NCI-H1092 (cell line): ENCODE measurements around the gene PPP2R3A.

Experiments used
- DNase-seq: peaks from one replicate; lab custom pipeline; 2025; lab: John Stamatoyannopoulos, UW

PPP2R3A gene

DNA sequence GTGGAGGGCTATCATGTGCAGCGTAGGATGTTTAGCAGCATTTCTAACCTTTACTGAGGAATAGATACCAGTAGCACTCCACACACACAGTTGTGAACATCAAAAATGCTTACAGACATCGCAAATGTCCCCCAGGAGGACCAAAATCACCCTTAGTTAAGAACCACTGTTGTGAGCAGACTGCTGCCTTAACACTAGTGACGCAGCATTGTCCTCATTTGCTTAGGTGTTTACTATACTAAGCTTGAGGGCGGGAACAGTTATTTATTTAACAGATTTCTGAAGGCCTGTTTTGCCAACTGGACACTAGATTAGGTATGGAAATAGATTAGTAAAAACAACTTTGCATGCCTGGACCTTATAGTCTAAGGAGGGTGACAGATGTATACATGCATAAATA lies 2.3 kb downstream of the PPP2R3A start:
- DNase-seq: no peak

GRCh38 chr3:135970506-135971116 lies 5.1 kb downstream of the PPP2R3A start:
- no peak for DNase-seq

DNA sequence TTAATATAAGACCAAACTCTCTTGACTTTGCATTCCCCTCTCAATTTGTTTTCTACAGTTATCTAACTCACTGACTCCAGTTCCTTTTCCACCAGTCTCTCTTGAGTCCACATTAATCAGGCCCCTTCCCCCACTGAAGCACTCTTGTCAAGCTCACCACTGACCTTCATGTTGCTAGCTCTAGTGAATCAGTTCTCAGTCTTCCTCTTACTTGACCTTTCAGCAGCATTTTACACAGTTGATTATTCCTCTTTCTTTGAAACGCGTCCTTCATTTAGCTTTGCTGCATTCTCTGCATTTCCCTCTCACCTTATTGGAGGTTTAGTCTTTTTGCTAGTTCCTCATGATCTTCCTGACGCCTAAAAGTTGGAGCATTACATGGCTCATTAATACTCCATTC lies 8.3 kb downstream of the PPP2R3A start:
- no peak for DNase-seq

DNA sequence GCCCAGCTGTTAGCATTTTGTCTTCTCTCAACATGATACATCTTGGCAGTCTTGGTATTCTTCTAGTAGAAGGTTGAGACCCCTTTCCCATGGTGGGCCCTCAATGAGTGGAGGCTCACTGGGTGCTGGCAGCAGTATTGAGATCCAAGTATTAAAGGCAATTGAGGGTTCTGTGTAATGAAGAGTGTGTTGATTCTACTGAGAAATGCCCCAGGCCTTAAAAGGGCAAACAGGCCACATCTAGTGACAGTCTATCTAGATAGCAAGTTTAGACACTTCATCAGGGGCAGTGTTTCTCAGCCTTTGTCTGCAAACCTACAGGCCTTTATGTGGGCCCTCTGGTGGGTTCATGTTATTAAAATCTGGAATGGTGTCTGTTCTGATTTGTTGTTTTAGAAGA lies 9.5 kb downstream of the PPP2R3A start:
- no peak for DNase-seq

- no peak for DNase-seq
Observed at GRCh38 chr3:135975536-135975935, 10.0 kb downstream of the PPP2R3A start.

GRCh38 chr3:135980343-135980742 lies 14.8 kb downstream of the PPP2R3A start:
- no peak for DNase-seq

- no peak for DNase-seq
Observed at GRCh38 chr3:135981701-135982403, 16.3 kb downstream of the PPP2R3A start.

- DNase-seq: no peak
Observed at GRCh38 chr3:135982404-135982761, 16.9 kb downstream of the PPP2R3A start.

GRCh38 chr3:135982922-135983581 lies 17.5 kb downstream of the PPP2R3A start:
- DNase-seq: no peak

- DNase-seq: no peak
Observed at GRCh38 chr3:135987661-135988060, 22.1 kb downstream of the PPP2R3A start.

- no peak for DNase-seq
Observed at GRCh38 chr3:135989242-135989641, 23.7 kb downstream of the PPP2R3A start.

- no peak for DNase-seq
Observed at GRCh38 chr3:135990903-135991302, 25.4 kb downstream of the PPP2R3A start.

DNA sequence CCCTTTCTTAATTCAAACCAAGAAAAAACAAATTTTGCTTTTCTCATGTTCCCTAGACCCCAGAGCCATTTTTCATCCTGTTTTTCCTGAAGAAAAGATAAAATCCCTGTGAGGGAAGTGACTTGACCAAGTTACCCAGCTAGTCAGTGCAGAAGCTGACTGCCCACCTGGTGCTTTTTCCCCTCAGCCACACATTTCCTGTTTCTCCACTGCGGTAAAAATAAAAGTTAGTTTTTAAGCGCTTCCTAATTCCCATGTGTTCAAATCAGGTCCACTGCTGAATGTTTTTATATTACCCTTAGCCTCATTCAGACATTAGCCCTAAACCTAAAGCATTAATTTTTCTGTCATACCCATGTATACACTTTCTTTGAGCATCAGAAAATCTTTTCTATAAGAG lies 26.1 kb downstream of the PPP2R3A start:
- DNase-seq: no peak

GRCh38 chr3:135992072-135992471 lies 26.5 kb downstream of the PPP2R3A start:
- DNase-seq: no peak

- DNase-seq: no peak
Observed at GRCh38 chr3:135994708-135995337, 29.3 kb downstream of the PPP2R3A start.

DNA sequence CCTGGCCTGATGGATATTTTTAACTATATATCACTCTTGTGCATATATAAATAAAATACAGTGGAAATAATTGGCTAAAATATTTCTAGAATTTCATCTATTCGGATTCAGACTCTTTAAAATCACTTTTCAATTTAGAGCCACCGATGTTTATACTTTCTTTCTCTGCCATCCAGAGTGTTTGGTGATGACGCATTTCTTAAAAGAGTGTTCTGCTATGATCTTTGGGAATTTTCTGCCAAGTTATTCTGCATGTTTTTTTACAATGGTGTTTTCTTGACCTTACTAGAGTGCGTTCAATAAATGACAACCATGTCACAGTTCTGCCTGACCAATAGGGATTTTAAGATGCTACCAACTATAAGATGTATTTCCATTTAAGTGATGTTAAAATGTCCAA lies 30.2 kb downstream of the PPP2R3A start:
- no peak for DNase-seq

DNA sequence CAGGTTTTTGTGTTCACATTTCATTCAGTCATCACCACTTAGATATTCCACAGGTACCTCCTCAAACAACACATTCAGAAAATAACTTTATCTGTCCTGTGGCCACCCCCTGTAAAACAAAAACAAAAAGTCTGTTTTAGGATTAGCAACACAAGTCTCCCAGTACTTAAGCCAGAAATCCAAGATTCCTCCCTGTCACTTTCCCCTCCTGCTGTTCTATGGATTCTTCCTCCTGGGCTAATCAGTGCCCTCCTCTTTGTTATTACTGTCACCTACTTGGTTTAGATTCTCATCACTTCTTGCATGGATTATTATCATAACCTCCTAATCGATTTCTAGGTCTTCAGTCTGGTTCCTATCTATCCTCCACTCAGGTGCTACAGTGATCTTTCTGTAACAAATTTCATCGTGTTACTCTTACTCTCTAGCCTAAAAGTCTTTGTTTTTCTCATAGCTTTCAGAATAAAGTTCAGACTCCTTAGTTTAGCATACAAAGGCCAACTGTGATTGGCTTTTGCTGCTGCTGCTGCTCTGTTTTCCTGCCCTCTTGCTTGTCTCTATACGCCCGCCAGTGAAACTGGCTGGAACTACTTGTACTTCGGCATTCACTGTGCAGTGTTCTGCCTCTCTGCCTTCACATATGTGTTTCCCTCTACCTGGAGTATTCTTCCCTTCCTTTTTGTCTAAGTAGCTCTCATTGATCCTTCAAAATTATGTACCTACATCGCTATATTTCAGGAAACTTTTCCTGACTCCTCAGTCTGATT lies 32.2 kb downstream of the PPP2R3A start:
- DNase-seq: no peak

- DNase-seq: no peak
Observed at GRCh38 chr3:136008221-136008620, 42.7 kb downstream of the PPP2R3A start.

DNA sequence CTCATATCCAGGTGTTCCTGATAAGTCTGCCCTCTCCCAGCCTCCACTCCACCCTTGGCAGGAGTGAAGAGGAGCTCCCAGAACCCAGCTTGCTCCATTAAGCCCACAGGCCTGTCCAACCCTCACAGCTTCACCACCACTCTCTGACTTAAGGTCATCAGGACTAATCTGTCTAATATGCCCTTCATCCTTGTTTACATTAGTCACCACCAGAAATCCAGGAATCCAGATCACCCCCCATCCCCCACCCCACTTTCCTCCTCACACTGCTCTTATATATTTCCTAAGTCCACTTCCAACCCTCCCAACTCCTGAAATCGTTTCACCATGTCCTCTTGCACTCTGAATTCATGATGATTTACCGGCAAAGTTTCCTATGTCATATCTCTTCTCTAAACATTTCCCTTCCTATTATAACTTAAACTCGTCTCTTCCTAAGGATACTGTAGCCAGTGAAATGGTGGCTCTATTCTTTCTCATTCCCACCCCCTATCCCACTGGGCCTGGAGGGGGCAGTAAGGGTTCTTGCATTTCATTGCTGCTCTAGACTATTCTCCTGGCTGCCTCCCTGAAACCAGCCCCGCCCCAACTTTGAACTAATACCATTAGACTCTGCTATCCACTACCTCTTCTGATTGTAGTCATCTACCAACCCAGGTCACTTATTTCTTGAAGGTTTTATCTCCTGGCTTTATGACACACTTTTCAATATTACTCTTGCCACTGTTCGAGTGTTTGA lies 43.4 kb downstream of the PPP2R3A start:
- no peak for DNase-seq

- no peak for DNase-seq
Observed at GRCh38 chr3:136018876-136019275, 53.3 kb downstream of the PPP2R3A start.

- DNase-seq: no peak
Observed at GRCh38 chr3:136021803-136022202, 56.3 kb downstream of the PPP2R3A start.
